Peyer's patch (tissue), 4 donors: Measurements from ENCODE around the gene GAS2L1.

Source experiments
- POLR2A ChIP-seq, 2 donors: fragments of 450-650 bp; IDR thresholded peaks; one replicate each; pipeline ENCODE4 v1.5.1; 2017; ENCODE audit warnings: antibody characterized with exemption in 2 of 2, mild to moderate bottlenecking in 2 of 2, moderate library complexity in 2 of 2
- TF ChIP-seq, protein P1 (sequence below), 6 experiments: fragments of 450-650 bp in 4 of 6; fragments of 200-600 bp in 2 of 6; sonication (generic) in 1 of 6; IDR thresholded peaks; one replicate each; pipeline ENCODE4 v1.5.1; 2017 to 2019; ENCODE audit warnings: antibody characterized with exemption in 6 of 6, mild to moderate bottlenecking in 3 of 6, moderate library complexity in 1 of 6

DNA sequence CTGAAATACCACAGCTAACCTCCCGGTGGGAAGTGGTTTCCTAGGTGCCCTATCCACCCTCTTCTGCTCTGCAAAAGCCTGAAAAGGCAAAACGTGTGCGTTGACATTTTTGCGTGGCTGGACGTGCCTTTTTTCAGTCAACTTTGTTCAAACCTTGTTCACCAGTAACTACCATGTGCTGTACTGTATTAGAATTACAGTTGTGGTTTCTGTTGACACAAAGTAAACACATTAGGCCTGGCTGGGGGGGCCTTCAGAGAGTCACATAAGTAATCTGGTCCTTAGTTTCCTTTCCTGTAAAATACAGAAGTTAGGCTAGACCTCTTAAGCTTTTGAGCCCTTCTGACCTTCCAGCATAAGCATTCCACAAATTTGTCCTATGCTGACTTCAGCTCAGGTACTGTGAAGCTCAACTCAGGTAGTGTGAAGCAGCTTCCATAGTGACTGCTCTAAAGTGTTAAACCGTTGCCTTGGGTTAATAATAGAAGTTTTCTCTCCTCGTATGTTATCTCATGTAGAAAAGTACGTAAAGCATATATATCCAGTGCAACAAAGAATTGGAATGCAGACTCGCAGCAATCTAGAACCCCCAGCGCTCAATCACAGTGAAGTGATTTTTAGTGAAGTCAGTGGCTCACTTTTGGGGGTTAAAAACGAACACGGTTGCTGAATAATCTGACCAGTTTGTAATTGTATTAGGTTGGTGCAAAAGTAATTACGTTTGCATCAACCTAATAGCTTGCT, 36.5 kb upstream of the GAS2L1 start:
- TF ChIP-seq POLR2A (IDR thresholded peaks at IDR 0.05) = no peak
- TF ChIP-seq, protein P1, sequence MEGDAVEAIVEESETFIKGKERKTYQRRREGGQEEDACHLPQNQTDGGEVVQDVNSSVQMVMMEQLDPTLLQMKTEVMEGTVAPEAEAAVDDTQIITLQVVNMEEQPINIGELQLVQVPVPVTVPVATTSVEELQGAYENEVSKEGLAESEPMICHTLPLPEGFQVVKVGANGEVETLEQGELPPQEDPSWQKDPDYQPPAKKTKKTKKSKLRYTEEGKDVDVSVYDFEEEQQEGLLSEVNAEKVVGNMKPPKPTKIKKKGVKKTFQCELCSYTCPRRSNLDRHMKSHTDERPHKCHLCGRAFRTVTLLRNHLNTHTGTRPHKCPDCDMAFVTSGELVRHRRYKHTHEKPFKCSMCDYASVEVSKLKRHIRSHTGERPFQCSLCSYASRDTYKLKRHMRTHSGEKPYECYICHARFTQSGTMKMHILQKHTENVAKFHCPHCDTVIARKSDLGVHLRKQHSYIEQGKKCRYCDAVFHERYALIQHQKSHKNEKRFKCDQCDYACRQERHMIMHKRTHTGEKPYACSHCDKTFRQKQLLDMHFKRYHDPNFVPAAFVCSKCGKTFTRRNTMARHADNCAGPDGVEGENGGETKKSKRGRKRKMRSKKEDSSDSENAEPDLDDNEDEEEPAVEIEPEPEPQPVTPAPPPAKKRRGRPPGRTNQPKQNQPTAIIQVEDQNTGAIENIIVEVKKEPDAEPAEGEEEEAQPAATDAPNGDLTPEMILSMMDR (IDR thresholded peaks at IDR 0.05) = no peak
